Measurements from ENCODE around the gene MDM1. TPM values are rescaled to one million over a fixed set of nuclear protein-coding genes. Genes with fewer than 3 reads are reported as not detected.

The MDM1 gene
- total RNA-seq, 4 donors from 2014 or later = 8.2 to 23.5 (median 13.4) TPM

- no peak overlapping the region for H3K27ac ChIP-seq
- H3K27me3 ChIP-seq = no peaks in the 10 kb centered on the region
- no peak for DNase-seq
- 94 to 100% methylated on average over 2 to 3 of the region's 3 CpGs for WGBS, 2 donors (ENCODE audit: low coverage in 1 of 2)
- intact Hi-C loops (cut with DNase I; ENCODE audit: low total_unique reads) (no loop called here), in situ Hi-C loops (cut with MboI; ENCODE audit: low pct_ligation_motif_present in 1 of 4, low pct_unique_long_range_greater_than_20kb in 1 of 4, low sequenced_read_pairs in 3 of 4) (loop anchor here (10.0 to 25.0 kb wide), 4 partner anchors 74 to 317 kb away; partner anchors contain the start of genes NUP107 (in 3 of the 4) and RAP1B (in 1 of the 4))
- no peak overlapping the region for H3K4me3 ChIP-seq
- no peaks in the 10 kb centered on the region for H3K36me3 ChIP-seq
- no peak for TF ChIP-seq POLR2AphosphoS5 (IDR thresholded peaks at IDR 0.05)
- TF ChIP-seq EP300 (IDR thresholded peaks at IDR 0.05; ENCODE audit: low read depth) = no peak
- no peak for TF ChIP-seq POLR2A (IDR thresholded peaks at IDR 0.05)
- TF ChIP-seq CTCF (IDR thresholded peaks at IDR 0.05) = no peak
- no peaks in the 10 kb centered on the region for H3K9me3 ChIP-seq
- H3K4me1 ChIP-seq = peaks cover 0 to 8% (median 2%) of the 10 kb centered on the region in 4 donors
Measured at GRCh38 chr12:68370667-68371066, 38.5 kb upstream of the MDM1 start.

- in situ Hi-C loops (cut with MboI; ENCODE audit: low pct_ligation_motif_present in 1 of 4, low pct_unique_long_range_greater_than_20kb in 1 of 4, low sequenced_read_pairs in 3 of 4) (loop anchor here (10.0 to 25.0 kb wide), 4 partner anchors 75 to 317 kb away; partner anchors contain the start of genes NUP107 (in 3 of the 4) and RAP1B (in 1 of the 4)), intact Hi-C loops (cut with DNase I; ENCODE audit: low total_unique reads) (no loop called here)
- no peak overlapping the region for H3K4me3 ChIP-seq
- 68 to 88% methylated on average over 2 to 8 of the region's 8 CpGs for WGBS, 2 donors (ENCODE audit: low coverage in 1 of 2)
- no peak for TF ChIP-seq POLR2A (IDR thresholded peaks at IDR 0.05)
- TF ChIP-seq CTCF (IDR thresholded peaks at IDR 0.05) = no peak
- no peak for TF ChIP-seq POLR2AphosphoS5 (IDR thresholded peaks at IDR 0.05)
- no peak for TF ChIP-seq EP300 (IDR thresholded peaks at IDR 0.05; ENCODE audit: low read depth)
- no peak overlapping the region for H3K27ac ChIP-seq
- no peaks in the 10 kb centered on the region for H3K36me3 ChIP-seq
- peaks cover 0 to 14% (median 7%) of the 10 kb centered on the region in 4 donors for H3K4me1 ChIP-seq
- H3K9me3 ChIP-seq = no peaks in the 10 kb centered on the region
- DNase-seq = no peak
- H3K27me3 ChIP-seq = no peaks in the 10 kb centered on the region
Measured at GRCh38 chr12:68370006-68370590, 37.9 kb upstream of the MDM1 start.

GRCh38 chr12:68368327-68368726 lies 36.2 kb upstream of the MDM1 start:
- no peak overlapping the region for H3K27ac ChIP-seq
- 72% methylated on average over 2 of the region's 2 CpGs; no CpG with 5 or more reads in 1 of the 2 donors for WGBS, 2 donors (ENCODE audit: low coverage in 1 of 2)

More at GRCh38 chr12:68368327-68368726, 36.2 kb upstream of the MDM1 start:
- in situ Hi-C loops (cut with MboI; ENCODE audit: low pct_ligation_motif_present in 1 of 4, low pct_unique_long_range_greater_than_20kb in 1 of 4, low sequenced_read_pairs in 3 of 4) = loop anchor here (25.0 kb wide), 3 partner anchors 94 to 319 kb away; partner anchors contain the start of genes NUP107 (in 3 of the 4) and RAP1B (in 1 of the 4)
- intact Hi-C loops (cut with DNase I; ENCODE audit: low total_unique reads) = loop anchor here (10.0 kb wide), 1 partner anchor 246 kb away; the partner anchor contains the start of gene RAP1B
- no peak for DNase-seq
- Histone ChIP-seq H3K9me3 (no peaks in the 10 kb centered on the region), H3K36me3 (no peaks in the 10 kb centered on the region), H3K4me1 (peaks cover 0 to 27% (median 12%) of the 10 kb centered on the region in 4 donors), H3K4me3 (no peak overlapping the region), H3K27me3 (no peaks in the 10 kb centered on the region)
- TF ChIP-seq POLR2A (IDR thresholded peaks at IDR 0.05) (no peak), POLR2AphosphoS5 (IDR thresholded peaks at IDR 0.05) (no peak), EP300 (IDR thresholded peaks at IDR 0.05; ENCODE audit: low read depth) (no peak), CTCF (IDR thresholded peaks at IDR 0.05) (no peak)
